Pons (tissue), 1 donor: Measurements from ENCODE around the gene KCNQ5.

Experiments
- DNase-seq: peaks from one replicate; pipeline ENCODE4 v3.0.0-alpha.2; 2016; ENCODE audit warnings: low spot score

The KCNQ5 gene

DNA sequence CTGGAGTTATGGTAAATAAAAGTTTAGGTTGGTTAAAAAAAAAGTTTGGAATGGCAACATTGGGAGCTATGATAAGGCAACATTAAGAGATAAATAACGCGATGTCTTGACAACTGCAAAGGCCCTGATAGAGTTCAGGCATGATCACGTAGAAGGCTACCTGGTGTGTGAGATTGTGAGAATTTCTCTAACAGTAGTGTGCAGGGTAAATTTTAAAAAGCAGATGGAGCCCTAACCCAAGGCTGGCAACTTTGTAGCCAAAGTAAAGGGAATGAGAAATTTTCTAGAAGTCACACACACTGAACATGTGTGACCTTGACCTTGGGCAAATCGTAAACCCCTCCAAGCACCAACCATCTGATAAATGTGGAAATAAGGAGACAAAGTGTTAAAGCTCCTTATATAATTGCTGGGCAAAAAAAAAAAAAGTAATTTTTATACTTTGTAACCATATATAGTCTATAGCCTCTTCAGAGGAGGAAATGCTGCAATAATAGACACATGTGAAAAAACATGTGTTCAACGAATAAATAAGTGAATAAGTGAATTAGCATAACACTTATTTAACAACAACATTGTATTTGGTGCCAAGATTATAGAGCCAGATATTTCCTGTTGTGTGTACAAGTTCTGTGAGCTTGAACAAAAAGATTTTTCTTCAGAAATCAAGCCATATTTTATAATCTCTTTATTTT, 18.2 kb downstream of the KCNQ5 start:
- DNase-seq = no peak

DNA sequence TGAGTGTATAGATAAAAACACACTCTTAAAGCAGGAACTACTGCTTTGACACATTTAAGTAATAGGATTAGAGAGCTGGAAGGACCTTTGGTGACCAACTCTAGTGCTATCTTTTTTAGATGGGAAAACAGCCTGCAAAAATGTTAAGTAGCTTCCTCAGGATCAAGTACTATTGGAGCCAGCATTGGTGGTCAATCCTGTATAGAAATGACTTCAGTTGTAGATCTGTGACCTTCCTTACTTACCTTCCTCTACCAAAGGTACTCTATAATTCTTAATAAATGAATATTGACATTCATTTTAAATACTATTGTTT, 18.7 kb downstream of the KCNQ5 start:
- no peak for DNase-seq

- DNase-seq = no peak
Observed at GRCh38 chr6:72642435-72642834, 20.6 kb downstream of the KCNQ5 start.

DNA sequence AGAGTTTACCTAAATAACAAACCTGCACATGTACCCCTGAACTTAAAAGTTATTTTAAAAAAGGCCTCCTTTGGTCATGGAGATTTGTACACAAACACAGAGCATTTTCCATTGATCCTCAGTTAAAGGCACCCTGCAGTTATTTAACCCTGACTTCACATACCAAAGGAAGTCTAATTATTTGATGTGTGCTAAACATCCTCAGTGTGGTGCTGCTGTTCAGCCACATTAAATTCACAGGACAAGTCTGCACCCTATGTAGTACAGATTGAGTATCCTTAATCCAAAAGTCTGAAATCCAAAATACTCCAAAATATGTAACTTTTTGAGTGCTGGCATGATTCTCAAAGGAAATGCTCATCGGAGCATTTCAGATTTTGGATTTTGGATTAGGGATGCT, 21.4 kb downstream of the KCNQ5 start:
- DNase-seq = no peak

DNA sequence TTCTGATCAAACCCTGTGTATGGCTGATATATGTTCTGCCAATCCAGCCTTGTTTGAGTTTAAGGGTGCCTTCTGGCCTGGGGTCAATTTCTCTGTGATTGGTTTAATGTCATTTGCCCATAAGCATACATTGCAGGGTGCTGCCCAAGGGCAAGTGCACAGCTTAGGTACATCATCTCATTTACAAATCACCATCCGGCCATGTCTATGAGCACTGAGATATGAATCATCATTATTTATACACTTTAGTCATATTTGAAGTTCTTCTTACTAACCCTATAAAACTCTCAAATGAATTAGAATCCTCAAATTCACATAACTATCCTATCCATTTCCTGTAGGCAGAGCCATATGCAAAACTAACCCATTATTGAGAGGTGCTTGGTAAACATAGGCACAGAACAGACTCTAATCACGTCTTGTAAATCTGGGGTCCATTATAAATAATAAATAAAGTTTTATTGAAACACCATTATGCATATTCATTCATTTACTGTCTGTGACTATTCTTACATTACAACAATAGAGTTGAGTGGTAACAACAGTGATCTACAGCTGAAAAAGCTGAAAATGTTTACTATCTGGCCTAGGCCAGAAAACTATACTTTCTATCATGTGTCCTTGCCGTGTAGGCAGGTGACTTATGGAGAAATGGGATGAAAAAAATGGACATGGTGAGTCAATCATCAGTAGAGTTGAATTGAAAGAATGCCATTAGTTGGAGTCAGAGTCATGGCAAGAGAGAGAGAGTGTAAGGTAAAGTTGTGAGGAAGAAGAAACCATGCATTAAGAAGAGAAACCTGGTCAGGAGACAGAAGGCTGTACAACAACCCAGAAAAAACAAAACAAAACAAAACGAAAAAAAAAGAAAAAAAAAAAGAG, 25.0 kb downstream of the KCNQ5 start:
- DNase-seq = no peak

DNA sequence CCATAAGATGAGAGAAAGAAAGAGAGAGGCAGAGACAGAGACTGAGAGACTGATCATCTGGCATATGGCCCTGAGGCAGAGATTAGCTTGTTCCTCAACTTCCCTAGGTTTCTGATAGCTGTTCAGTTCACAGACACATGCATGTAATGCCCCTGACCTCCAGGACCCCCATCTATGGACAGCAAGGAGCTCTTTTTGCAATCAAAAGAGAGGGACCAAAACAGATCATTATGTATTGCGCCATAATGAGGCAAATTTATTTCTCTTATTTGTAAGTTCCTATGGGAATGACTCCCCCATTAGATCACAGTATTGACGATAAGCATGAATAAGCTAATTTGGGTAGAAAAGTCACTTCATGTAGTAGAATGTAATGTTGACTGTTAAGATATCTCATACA, 25.6 kb downstream of the KCNQ5 start:
- no peak for DNase-seq

DNA sequence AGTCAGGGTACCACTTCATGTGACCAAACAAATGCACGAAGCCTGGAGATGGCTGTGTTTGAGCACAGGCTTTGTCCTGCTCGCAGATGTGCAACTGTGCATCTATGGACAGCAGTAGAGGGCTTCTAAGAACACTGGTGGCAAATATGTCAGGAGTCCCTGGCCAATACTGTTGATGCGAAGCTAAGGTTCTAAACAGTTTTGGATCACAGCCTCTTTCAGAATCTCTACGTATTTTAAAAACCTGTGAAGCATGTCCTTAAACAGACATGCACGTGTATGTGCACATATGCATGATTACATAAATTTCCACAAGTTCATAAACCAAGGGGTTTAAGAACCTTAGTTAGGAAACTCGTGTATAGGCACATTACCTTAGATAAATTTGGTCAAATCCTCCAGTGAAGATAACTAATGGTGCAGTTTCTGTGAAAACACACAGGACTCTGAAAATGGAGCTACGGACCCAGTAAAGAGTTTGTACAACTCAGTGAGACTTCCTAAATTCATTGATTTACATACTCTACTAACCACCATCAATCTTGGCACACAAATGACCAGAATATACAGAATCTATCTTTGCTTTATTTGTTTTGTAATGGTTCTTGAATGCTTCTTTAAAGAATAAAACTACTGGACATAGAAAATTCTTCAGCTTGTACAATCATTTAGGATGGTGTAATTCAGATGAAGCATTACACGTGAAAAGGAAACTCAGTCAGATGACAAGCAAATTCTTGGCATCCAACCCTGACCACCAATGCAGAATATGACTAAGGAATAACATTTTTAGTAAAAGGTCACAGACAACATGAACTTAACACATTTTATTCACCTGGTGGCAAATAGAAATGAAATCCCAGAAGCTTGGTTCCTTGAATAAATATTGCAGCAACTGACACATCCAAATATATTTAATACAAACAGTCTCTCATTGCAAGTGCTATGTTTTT, 27.4 kb downstream of the KCNQ5 start:
- DNase-seq = no peak

GRCh38 chr6:72650081-72650745, 28.3 kb downstream of the KCNQ5 start:
- DNase-seq = no peak

- DNase-seq = no peak
Observed at GRCh38 chr6:72651174-72651573, 29.3 kb downstream of the KCNQ5 start.

DNA sequence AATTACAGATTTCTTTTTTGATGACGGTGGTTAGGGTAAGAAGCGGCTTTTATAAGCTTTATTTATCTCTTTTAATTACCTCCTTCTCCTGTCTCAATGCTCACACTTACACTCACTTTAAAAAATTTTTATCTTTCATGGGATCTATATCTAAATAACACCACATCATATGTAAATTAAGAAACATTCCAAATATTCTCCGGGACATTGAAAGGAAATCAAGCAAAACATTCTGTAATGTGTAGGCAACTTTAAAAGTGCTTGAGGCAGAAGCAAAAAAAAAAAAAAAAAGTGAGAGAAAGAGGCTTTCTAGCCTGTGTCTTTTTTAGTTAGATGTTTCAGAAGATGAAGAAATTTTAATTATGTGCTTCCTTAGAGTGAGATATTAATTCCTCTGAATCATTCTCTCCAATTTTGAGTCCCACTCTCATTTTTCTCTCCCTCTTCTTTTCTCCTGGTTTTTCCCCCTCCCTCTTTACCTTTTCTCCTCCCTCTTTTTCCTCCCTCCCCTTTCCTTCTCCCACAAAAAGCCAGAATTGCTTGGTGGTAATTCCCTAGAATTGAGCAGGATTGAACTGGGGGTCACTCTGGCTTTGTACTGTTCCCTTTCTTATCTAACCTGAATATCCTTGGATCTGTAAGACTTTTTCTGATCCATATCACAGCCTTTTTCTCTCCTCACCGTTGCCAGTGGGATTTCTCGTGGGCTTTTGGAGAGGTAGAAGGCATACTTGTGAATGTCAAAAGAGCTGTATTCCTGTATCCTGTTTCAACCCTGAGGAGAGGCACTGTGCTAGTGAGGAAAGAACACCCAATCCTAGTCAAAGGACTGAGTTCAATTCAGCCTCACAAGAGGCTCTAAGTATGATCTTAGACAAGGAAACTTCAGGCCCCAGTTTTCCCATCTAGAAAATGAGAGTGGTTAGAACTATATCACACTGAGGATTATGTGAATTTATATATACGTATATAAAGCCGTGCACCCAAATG, 30.4 kb downstream of the KCNQ5 start:
- DNase-seq = no peak

- DNase-seq = no peak
Observed at GRCh38 chr6:72653026-72653425, 31.2 kb downstream of the KCNQ5 start.

DNA sequence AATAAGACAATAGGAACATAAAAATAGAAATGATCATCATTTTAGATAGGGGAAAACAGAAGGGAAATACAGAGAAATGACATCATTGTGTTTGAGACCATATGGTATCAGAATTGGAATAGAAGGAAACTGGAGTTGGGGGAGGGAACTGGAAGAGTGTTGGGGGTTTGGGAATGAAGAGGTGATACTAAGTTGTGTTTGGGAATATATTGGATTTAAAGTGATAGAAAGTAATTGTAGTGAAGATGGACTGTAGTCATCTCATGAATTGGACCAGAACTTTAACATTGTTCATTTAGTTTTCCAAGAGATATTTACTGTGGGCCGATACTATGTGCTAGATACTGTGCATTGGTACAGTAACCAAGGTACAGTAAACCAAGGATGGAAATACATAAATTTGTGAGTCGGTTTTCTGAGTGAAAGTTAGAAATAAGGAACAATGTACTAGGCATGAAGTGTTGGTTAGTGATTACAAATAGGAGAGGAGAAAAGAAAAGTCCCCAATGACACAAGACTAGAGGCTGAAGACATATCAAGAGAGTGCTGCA, 32.3 kb downstream of the KCNQ5 start:
- DNase-seq = no peak

GRCh38 chr6:72657407-72658197, 35.7 kb downstream of the KCNQ5 start:
- DNase-seq = no peak

GRCh38 chr6:72659754-72660153, 37.9 kb downstream of the KCNQ5 start:
- DNase-seq = no peak

GRCh38 chr6:72661411-72661810, 39.5 kb downstream of the KCNQ5 start:
- no peak for DNase-seq

DNA sequence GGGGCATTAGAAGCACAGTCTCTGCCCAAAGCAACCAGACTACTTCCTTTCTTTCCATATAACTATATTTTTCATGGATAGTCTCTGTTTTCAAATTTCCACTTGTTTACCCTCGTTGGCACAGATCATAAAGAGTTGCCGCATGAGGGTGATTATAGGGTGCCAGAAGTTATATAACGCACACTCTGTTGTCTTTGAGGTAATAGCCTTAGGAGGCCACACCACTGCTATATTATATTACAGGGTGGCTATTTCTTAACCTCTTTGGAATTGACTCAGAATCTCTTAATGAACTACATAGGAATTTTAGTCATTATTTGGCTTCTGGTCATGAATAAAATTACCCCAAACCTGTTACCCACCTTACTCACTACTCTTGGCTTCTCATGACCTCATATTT, 43.7 kb downstream of the KCNQ5 start:
- DNase-seq = no peak

DNA sequence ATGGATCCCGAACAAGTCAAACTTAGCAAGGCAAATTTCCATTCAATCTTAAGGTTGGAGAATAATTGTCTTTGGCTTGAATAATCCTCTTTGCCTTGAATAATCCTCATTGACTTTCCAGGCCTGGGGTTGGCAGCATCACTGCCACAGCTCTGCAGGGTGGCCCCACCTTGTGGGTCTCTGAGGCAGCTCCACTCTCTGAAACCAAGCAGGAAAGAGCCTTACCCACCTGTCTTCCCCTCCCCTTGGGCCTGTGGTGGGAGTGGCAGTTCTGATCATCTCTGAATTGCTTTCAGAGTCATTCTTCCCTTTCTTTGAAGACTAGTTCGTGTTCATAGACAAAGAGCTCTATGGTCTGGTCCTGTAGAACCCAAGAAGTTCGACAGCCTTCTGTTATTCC, 47.5 kb downstream of the KCNQ5 start:
- no peak for DNase-seq

- DNase-seq = no peak
Observed at GRCh38 chr6:72672906-72673305, 51.0 kb downstream of the KCNQ5 start.

- no peak for DNase-seq
Observed at GRCh38 chr6:72674842-72675241, 53.0 kb downstream of the KCNQ5 start.

- no peak for DNase-seq
Observed at GRCh38 chr6:72675396-72675795, 53.5 kb downstream of the KCNQ5 start.
